GM12891 (cell line): ENCODE data around the gene NUP93.

ENCODE experiments used
- DNase-seq: peaks from one replicate; pipeline ENCODE4 v3.0.0; 2011; ENCODE audit warnings: low spot score; ENCODE audit not compliant: insufficient read length
- FAIRE-seq: peaks from 2 replicates; lab custom pipeline; 2011; peaks lifted over from hg19 to GRCh38; lab: Jason Lieb, UNC
- PAX5 ChIP-seq: IDR thresholded peaks from 2 replicates; pipeline ENCODE4 v1.6.1; 2011; ENCODE audit warnings: low read length, moderate library complexity, mild to moderate bottlenecking; ENCODE audit not compliant: insufficient read depth, severe bottlenecking
- POLR2A ChIP-seq: IDR thresholded peaks from 2 replicates; pipeline ENCODE4 v1.6.1; 2011; ENCODE audit warnings: low read depth, low read length, control low read depth
- POLR2AphosphoS5 ChIP-seq: IDR thresholded peaks from 2 replicates; pipeline ENCODE4 v1.6.1; 2011; ENCODE audit warnings: low read depth, low read length, control low read depth
- POU2F2 ChIP-seq: IDR thresholded peaks from 2 replicates; pipeline ENCODE4 v1.6.1; 2011; ENCODE audit warnings: low read depth, mild to moderate bottlenecking, control low read depth, low read length, moderate library complexity
- SPI1 ChIP-seq: IDR thresholded peaks from 2 replicates; pipeline ENCODE4 v1.6.1; 2011; ENCODE audit warnings: low read depth, low read length, control low read depth
- TAF1 ChIP-seq: IDR thresholded peaks from 2 replicates; pipeline ENCODE4 v1.6.1; 2011; ENCODE audit warnings: low read depth, low read length, control low read depth

Gene NUP93

GRCh38 chr16:56855201-56855600, 125.3 kb downstream of the NUP93 start:
- TF ChIP-seq SPI1 = no peak
- no peak for TF ChIP-seq TAF1
- TF ChIP-seq POLR2AphosphoS5 = no peak
- no peak for TF ChIP-seq PAX5
- TF ChIP-seq POU2F2 = no peak
- no peak for TF ChIP-seq POLR2A
- DNase-seq (no peak), FAIRE-seq (no peak)

- no peak for FAIRE-seq
- DNase-seq = no peak
- TF ChIP-seq PAX5 = no peak
- TF ChIP-seq POLR2AphosphoS5 = no peak
- no peak for TF ChIP-seq POLR2A
- TF ChIP-seq POU2F2 = no peak
- no peak for TF ChIP-seq SPI1
- TF ChIP-seq TAF1 = no peak
Observed at GRCh38 chr16:56855946-56856345, 126.0 kb downstream of the NUP93 start.

GRCh38 chr16:56856876-56857447, 127.0 kb downstream of the NUP93 start:
- FAIRE-seq = no peak
- TF ChIP-seq POU2F2 = no peak
- TF ChIP-seq TAF1 = no peak
- no peak for TF ChIP-seq SPI1
- TF ChIP-seq POLR2A = no peak
- no peak for TF ChIP-seq PAX5
- TF ChIP-seq POLR2AphosphoS5 = no peak
- no peak for DNase-seq

- DNase-seq = no peak
- no peak for TF ChIP-seq POLR2A
- TF ChIP-seq TAF1 = no peak
- TF ChIP-seq POLR2AphosphoS5 = no peak
- no peak for TF ChIP-seq SPI1
- TF ChIP-seq POU2F2 = no peak
- no peak for TF ChIP-seq PAX5
- peak; percentile 80 for FAIRE-seq
Observed at GRCh38 chr16:56858374-56858773, 128.4 kb downstream of the NUP93 start.

GRCh38 chr16:56859636-56860035, 129.7 kb downstream of the NUP93 start:
- no peak for FAIRE-seq
- no peak for DNase-seq
- TF ChIP-seq PAX5 (no peak), POU2F2 (no peak), TAF1 (no peak), SPI1 (no peak), POLR2A (no peak), POLR2AphosphoS5 (no peak)

GRCh38 chr16:56860226-56861020, 130.5 kb downstream of the NUP93 start:
- TF ChIP-seq POU2F2 (peak; percentile 31; the same call in 1 of the 2 replicates), PAX5 (peak; percentile 44), POLR2AphosphoS5 (no peak), SPI1 (no peak)
- DNase-seq (peak; percentile 69), FAIRE-seq (peak; percentile 84)

- TF ChIP-seq TAF1 (no peak), PAX5 (no peak), POLR2A (no peak), POU2F2 (no peak), SPI1 (no peak), POLR2AphosphoS5 (no peak)
- no peak for DNase-seq
- peak; percentile 16 for FAIRE-seq
Observed at GRCh38 chr16:56861092-56861610, 131.2 kb downstream of the NUP93 start.

- FAIRE-seq = peak; percentile 20
- no peak for DNase-seq
- TF ChIP-seq PAX5 (no peak), TAF1 (no peak), POLR2A (no peak), POU2F2 (no peak), POLR2AphosphoS5 (no peak), SPI1 (no peak)
Observed at GRCh38 chr16:56861756-56862155, 131.8 kb downstream of the NUP93 start.

DNA sequence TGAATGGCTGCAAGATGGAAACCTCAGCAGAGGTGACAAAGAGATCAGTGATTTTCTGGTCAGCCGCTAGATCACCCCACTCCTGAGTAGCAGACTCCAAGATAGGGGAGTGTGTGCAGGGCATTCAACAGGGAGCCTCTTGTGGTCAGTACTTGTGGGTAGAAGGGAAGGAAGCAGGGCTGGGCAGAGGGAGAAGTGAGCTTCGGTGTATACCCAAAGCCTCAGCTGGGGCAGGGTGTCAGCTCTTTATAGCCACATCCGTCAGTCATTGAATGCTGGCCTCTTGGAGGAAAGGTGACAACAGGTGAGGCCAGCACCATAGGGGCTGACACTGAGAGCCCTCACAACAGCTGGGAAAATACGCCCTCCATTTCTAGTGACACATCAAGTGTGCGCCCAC, 132.8 kb downstream of the NUP93 start:
- DNase-seq = no peak
- no peak for FAIRE-seq
- TF ChIP-seq POLR2A (no peak), TAF1 (no peak), SPI1 (no peak), POU2F2 (no peak), POLR2AphosphoS5 (no peak), PAX5 (no peak)

DNA sequence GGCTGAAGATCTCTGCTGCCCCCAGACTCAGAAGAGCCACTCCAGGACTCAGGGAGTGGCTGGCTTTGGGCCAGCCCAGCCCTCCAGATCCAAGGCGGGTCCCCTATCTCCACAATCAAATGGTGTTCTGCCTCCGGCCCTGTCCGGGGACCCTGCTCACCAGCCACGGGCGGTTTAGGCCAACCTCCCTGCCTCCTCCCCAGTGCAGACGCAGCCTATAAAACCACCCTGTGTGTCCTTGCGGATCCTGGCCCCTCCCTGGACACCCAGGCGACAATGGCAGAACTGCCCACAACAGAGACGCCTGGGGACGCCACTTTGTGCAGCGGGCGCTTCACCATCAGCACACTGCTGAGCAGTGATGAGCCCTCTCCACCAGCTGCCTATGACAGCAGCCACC, 135.0 kb downstream of the NUP93 start, which contains the start of gene SLC12A3:
Gene SLC12A3, plus strand, starts transcription at position 248 of the 400 bp plus-strand sequence. Its CDS starts 29 bp downstream, at position 277.
- FAIRE-seq (no peak), DNase-seq (no peak)
- TF ChIP-seq POLR2AphosphoS5 (no peak), TAF1 (no peak), POLR2A (no peak), PAX5 (no peak), POU2F2 (no peak), SPI1 (no peak)
